Endothelial cell of umbilical vein (primary cell): ENCODE measurements around the gene KRT8. TPM values are rescaled to one million over a fixed set of nuclear protein-coding genes. Genes with fewer than 3 reads are reported as not detected.
A peak's percentile ranks its signal among the peaks of the same experiment; 100 is the strongest.

ENCODE experiments used
- BruUV-seq: library from RNA; stranded (reverse); fragments of 400-500 nt; replicated peaks from 2 replicates; lab custom pipeline; 2021; lab: Mats Ljungman, UMichigan
- CTCF ChIA-PET: fragments of 300-600, 350-600 bp; sonication (Branson Sonifier 250); formaldehyde crosslinking; loops from one replicate; lab custom pipeline; 2021; ENCODE audit warnings: antibody characterized with exemption, inconsistent platforms; lab: Charles Lee
- POLR2A ChIA-PET: fragments of 300-600, 350-600 bp; sonication (Branson Sonifier 250); formaldehyde crosslinking; loops from one replicate; lab custom pipeline; 2021; ENCODE audit warnings: antibody characterized with exemption, inconsistent platforms; lab: Charles Lee
- DNase-seq: peaks from one replicate; pipeline ENCODE4 v3.0.0-alpha.2; 2011; ENCODE audit warnings: low read depth, low spot score
- FAIRE-seq: peaks from 2 replicates; lab custom pipeline; 2011; peaks lifted over from hg19 to GRCh38; lab: Jason Lieb, UNC
- H2AFZ ChIP-seq: 2 replicates; pipeline ENCODE4 v1.6.0; 2012; ENCODE audit warnings: low read depth, low read length, control low read depth, inconsistent platforms
- H3K27ac ChIP-seq: 2 replicates; pipeline ENCODE4 v1.5.1; 2011; ENCODE audit warnings: low read depth, mild to moderate bottlenecking, control low read depth, low read length, moderate library complexity; ENCODE audit not compliant: insufficient read depth
- H3K27me3 ChIP-seq, 2 experiments: 2 replicates each; pipeline versions ENCODE4 v1.6.0 to v1.6.1; 2011; ENCODE audit warnings: low read length in 2 of 2, mixed read lengths in 1 of 2; ENCODE audit not compliant: control insufficient read depth in 2 of 2, insufficient read depth in 2 of 2
- H3K36me3 ChIP-seq, 2 experiments: 2 replicates in 1 of 2; 3 replicates in 1 of 2; pipeline ENCODE4 v1.5.1; 2011; ENCODE audit warnings: low read length in 2 of 2, mild to moderate bottlenecking in 1 of 2, moderate library complexity in 1 of 2; ENCODE audit not compliant: control insufficient read depth in 2 of 2, insufficient read depth in 2 of 2; ENCODE audit errors: extremely low read depth in 1 of 2
- H3K4me1 ChIP-seq: 3 replicates; pipeline ENCODE4 v1.5.1; 2011; ENCODE audit warnings: mild to moderate bottlenecking, low read length; ENCODE audit not compliant: control insufficient read depth, insufficient read depth; ENCODE audit errors: extremely low read depth
- H3K4me2 ChIP-seq: 2 replicates; pipeline ENCODE4 v1.6.1; 2011; ENCODE audit warnings: low read length, control low read depth, mixed read lengths; ENCODE audit not compliant: insufficient read depth
- H3K4me3 ChIP-seq, 3 experiments: fragments of 200-600 bp in 1 of 3; sonication (generic), shearing (Covaris generic) in 1 of 3; replicated peaks in 1 of 3; 2 replicates each; pipeline ENCODE4 v1.5.1; 2011 to 2016; ENCODE audit warnings: control low read depth in 3 of 3, low read length in 3 of 3, mild to moderate bottlenecking in 2 of 3, inconsistent platforms in 1 of 3, low read depth in 1 of 3, moderate library complexity in 1 of 3; ENCODE audit not compliant: insufficient read depth in 1 of 3
- H3K79me2 ChIP-seq: 2 replicates; pipeline ENCODE4 v1.6.0; 2012; ENCODE audit warnings: low read length, inconsistent platforms; ENCODE audit not compliant: control insufficient read depth, insufficient read depth
- H3K9ac ChIP-seq: replicated peaks from 2 replicates; pipeline ENCODE3; 2011; ENCODE audit warnings: low read length, control low read depth; ENCODE audit not compliant: insufficient read depth; ENCODE audit errors: extremely low read depth
- H3K9me1 ChIP-seq: replicated peaks from 3 replicates; pipeline ENCODE4 v1.6.0; 2011; ENCODE audit warnings: mild to moderate bottlenecking, low read length; ENCODE audit not compliant: control insufficient read depth, insufficient read depth; ENCODE audit errors: extremely low read depth
- H3K9me3 ChIP-seq: replicated peaks from 2 replicates; pipeline ENCODE4 v1.5.1; 2012; ENCODE audit warnings: low read length, inconsistent platforms; ENCODE audit not compliant: control insufficient read depth, insufficient read depth
- H4K20me1 ChIP-seq: replicated peaks from 2 replicates; pipeline ENCODE3; 2011; ENCODE audit warnings: mild to moderate bottlenecking, low read length; ENCODE audit not compliant: control insufficient read depth, insufficient read depth; ENCODE audit errors: extremely low read depth
- EZH2 ChIP-seq: IDR thresholded peaks from 2 replicates; pipeline ENCODE4 v1.6.1; 2012; ENCODE audit warnings: borderline replicate concordance, low read depth, mild to moderate bottlenecking, moderate library complexity, low read length, inconsistent platforms; ENCODE audit not compliant: severe bottlenecking
- FOS ChIP-seq: IDR thresholded peaks from 2 replicates; pipeline ENCODE4 v1.6.1; 2011; ENCODE audit warnings: mild to moderate bottlenecking, low read length, moderate library complexity, borderline replicate concordance; ENCODE audit not compliant: insufficient read depth
- GATA2 ChIP-seq: IDR thresholded peaks from 2 replicates; pipeline ENCODE4 v1.7.0; 2011; ENCODE audit warnings: low read depth, mild to moderate bottlenecking, moderate library complexity, mixed read lengths, low read length; ENCODE audit not compliant: insufficient read length, insufficient read depth
- JUN ChIP-seq: IDR thresholded peaks from 2 replicates; pipeline ENCODE4 v1.6.1; 2011; ENCODE audit warnings: borderline replicate concordance, low read depth; ENCODE audit not compliant: insufficient read length, insufficient read depth
- MAX ChIP-seq: IDR thresholded peaks from 2 replicates; pipeline ENCODE4 v1.6.1; 2011; ENCODE audit not compliant: insufficient read depth, insufficient read length
- MYC ChIP-seq: IDR thresholded peaks from one replicate; pipeline ENCODE4 v1.6.1; 2011; ENCODE audit warnings: mild to moderate bottlenecking, low read depth, low read length
- POLR2A ChIP-seq: IDR thresholded peaks from 2 replicates; pipeline ENCODE4 v1.6.1; 2012; ENCODE audit warnings: low read depth, mild to moderate bottlenecking, control low read depth, low read length
- POLR2AphosphoS5 ChIP-seq: IDR thresholded peaks from 2 replicates; pipeline ENCODE4 v1.6.1; 2012; ENCODE audit warnings: low read depth, mild to moderate bottlenecking, control low read depth, low read length, moderate library complexity; ENCODE audit not compliant: insufficient read depth
- dilution Hi-C: fragments of 300-500 bp; cut with MboI; formaldehyde crosslinking; loops from one replicate; pipeline ENCODE4 v1.15.0; 2019; ENCODE audit warnings: low sequenced_read_pairs; ENCODE audit not compliant: extremely low pct_ligation_motif_present
- intact Hi-C: fragments of 100-400 bp; cut with micrococcal nuclease; formaldehyde crosslinking; loops from one replicate; pipeline ENCODE4 v1.10.0; 2022
- polyA plus RNA-seq, 4 experiments: library from polyadenylated mRNA; depleted of rRNA in 3 of 4; stranded (reverse) in 3 of 4; unstranded in 1 of 4; fragments of >200 nt; gene quantifications; 2 replicates each; pipeline versions ENCODE4 v1.2.1 to v1.2.3, GENCODE V29; 2011 to 2012; ENCODE audit warnings: missing spikeins in 1 of 4
- total RNA-seq: library from RNA; stranded (reverse); gene quantifications from 2 replicates; pipeline ENCODE4 v1.2.3, GENCODE V29; 2021
- TF ChIP-seq, protein P1 (sequence below), 2 donors: IDR thresholded peaks; 1 replicate in 1 of 2; 2 replicates in 1 of 2; pipeline ENCODE4 v1.5.1; 2011; ENCODE audit warnings: low read length in 2 of 2, mild to moderate bottlenecking in 2 of 2, moderate library complexity in 2 of 2, control low read depth in 1 of 2, inconsistent platforms in 1 of 2, low read depth in 1 of 2; ENCODE audit not compliant: insufficient read depth in 1 of 2; ENCODE audit errors: extremely low read depth in 1 of 2

KRT8 gene
- total and polyA plus RNA-seq, 2 donors (not counting 3 experiments of a cell fraction or from before 2014, with no cell fraction given): 23.5 to 31.7 TPM

DNA sequence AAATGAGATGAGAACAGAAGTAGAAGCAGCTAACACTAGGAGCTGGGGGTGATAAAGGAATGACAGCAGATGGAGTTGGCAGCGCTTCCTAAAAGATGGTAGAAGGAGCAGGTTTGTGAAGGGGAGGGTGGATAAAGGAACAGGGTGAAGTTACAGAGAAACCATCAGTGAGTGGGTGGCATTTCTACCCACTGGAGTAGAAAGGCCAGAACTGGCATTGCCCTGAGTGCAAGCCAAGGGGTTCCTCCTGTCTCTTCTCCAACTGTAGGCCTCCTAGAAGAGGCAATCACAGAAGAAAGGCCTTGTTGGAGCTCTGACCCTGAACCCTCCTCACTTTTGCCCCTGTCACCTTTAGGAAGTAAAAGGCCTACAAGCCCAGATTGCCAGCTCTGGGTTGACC is 46.2 kb upstream of the KRT8 start:
- no peak overlapping the region for H3K4me2 ChIP-seq
- ChIA-PET CTCF (interaction anchor here (0.9 to 5.2 kb wide), 13 partner anchors 9 to 72 kb away, joined by 3 to 76 read pairs (median 5); no protein-coding TSS in a partner anchor), POLR2A (no interaction called here)
- no peak overlapping the region for H3K9ac ChIP-seq
- H3K4me3 ChIP-seq: no peak overlapping the region
- no peaks in the 10 kb centered on the region for H3K9me3 ChIP-seq
- FAIRE-seq (no peak), DNase-seq (no peak)
- no peak overlapping the region for H3K27ac ChIP-seq
- H3K27me3 ChIP-seq: no peaks in the 10 kb centered on the region
- dilution Hi-C loops (no loop called here), intact Hi-C loops (no loop called here)
- H3K36me3 ChIP-seq: peaks cover 3 to 15% of the 10 kb centered on the region in 2 experiments
- H3K4me1 ChIP-seq: peaks cover 25% of the 10 kb centered on the region
- no peak overlapping the region for H2AFZ ChIP-seq
- no TSS peak for BruUV-seq
- no peak for TF ChIP-seq FOS
- no peak for TF ChIP-seq POLR2AphosphoS5
- no peak for TF ChIP-seq MAX
- H4K20me1 ChIP-seq: no peaks in the 10 kb centered on the region
- peaks cover 28% of the 10 kb centered on the region for H3K79me2 ChIP-seq
- H3K9me1 ChIP-seq: no peaks in the 10 kb centered on the region

GRCh38 chr12:52950553-52950952 is 45.7 kb upstream of the KRT8 start:
- no peak overlapping the region for H3K27ac ChIP-seq
- H3K9me1 ChIP-seq: no peaks in the 10 kb centered on the region
- peaks cover 3 to 15% of the 10 kb centered on the region in 2 experiments for H3K36me3 ChIP-seq
- H2AFZ ChIP-seq: no peak overlapping the region
- no peak for TF ChIP-seq EZH2
- no peak for TF ChIP-seq MYC
- no peak for TF ChIP-seq MAX
- TF ChIP-seq POLR2AphosphoS5: no peak
- no peak for TF ChIP-seq FOS
- TF ChIP-seq POLR2A: no peak
- TF ChIP-seq JUN: no peak
- no peak for TF ChIP-seq GATA2
- TF ChIP-seq, protein P1, sequence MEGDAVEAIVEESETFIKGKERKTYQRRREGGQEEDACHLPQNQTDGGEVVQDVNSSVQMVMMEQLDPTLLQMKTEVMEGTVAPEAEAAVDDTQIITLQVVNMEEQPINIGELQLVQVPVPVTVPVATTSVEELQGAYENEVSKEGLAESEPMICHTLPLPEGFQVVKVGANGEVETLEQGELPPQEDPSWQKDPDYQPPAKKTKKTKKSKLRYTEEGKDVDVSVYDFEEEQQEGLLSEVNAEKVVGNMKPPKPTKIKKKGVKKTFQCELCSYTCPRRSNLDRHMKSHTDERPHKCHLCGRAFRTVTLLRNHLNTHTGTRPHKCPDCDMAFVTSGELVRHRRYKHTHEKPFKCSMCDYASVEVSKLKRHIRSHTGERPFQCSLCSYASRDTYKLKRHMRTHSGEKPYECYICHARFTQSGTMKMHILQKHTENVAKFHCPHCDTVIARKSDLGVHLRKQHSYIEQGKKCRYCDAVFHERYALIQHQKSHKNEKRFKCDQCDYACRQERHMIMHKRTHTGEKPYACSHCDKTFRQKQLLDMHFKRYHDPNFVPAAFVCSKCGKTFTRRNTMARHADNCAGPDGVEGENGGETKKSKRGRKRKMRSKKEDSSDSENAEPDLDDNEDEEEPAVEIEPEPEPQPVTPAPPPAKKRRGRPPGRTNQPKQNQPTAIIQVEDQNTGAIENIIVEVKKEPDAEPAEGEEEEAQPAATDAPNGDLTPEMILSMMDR (IDR thresholded peaks at IDR 0.05; ENCODE audit: extremely low read depth in 1 of 2, insufficient read depth in 1 of 2, low read depth in 1 of 2, low read length in 2 of 2): no peak
- no peaks in the 10 kb centered on the region for H3K27me3 ChIP-seq
- DNase-seq (no peak), FAIRE-seq (no peak)
- POLR2A ChIA-PET: no interaction called here
- H4K20me1 ChIP-seq: no peaks in the 10 kb centered on the region
- BruUV-seq: no TSS peak
- dilution Hi-C loops (no loop called here), intact Hi-C loops (no loop called here)
- CTCF ChIA-PET: interaction anchor here (0.9 to 5.8 kb wide), 6 partner anchors 29 to 71 kb away, joined by 3 to 76 read pairs (median 13); no protein-coding TSS in a partner anchor
- peaks cover 31% of the 10 kb centered on the region for H3K4me1 ChIP-seq
- H3K79me2 ChIP-seq: peaks cover 28% of the 10 kb centered on the region
- H3K9ac ChIP-seq: peak overlapping the region; percentile 89
- H3K9me3 ChIP-seq: no peaks in the 10 kb centered on the region
- H3K4me3 ChIP-seq: peak overlapping the region in 2 of 3 experiments; percentile 67 to 93
- peak overlapping the region; percentile 65 for H3K4me2 ChIP-seq
